Endothelial cell of umbilical vein (primary cell): ENCODE data around the gene PRPF31.

ENCODE experiments used
- EZH2 ChIP-seq: IDR thresholded peaks from 2 replicates; pipeline ENCODE4 v1.6.1; 2012; ENCODE audit warnings: borderline replicate concordance, low read depth, mild to moderate bottlenecking, moderate library complexity, low read length, inconsistent platforms; ENCODE audit not compliant: severe bottlenecking
- GATA2 ChIP-seq: IDR thresholded peaks from 2 replicates; pipeline ENCODE4 v1.7.0; 2011; ENCODE audit warnings: low read depth, mild to moderate bottlenecking, moderate library complexity, mixed read lengths, low read length; ENCODE audit not compliant: insufficient read length, insufficient read depth
- MAX ChIP-seq: IDR thresholded peaks from 2 replicates; pipeline ENCODE4 v1.6.1; 2011; ENCODE audit not compliant: insufficient read depth, insufficient read length
- POLR2A ChIP-seq: IDR thresholded peaks from 2 replicates; pipeline ENCODE4 v1.6.1; 2012; ENCODE audit warnings: low read depth, mild to moderate bottlenecking, control low read depth, low read length
- TF ChIP-seq, protein P1 (sequence below), 2 donors: IDR thresholded peaks; 1 replicate in 1 of 2; 2 replicates in 1 of 2; pipeline ENCODE4 v1.5.1; 2011; ENCODE audit warnings: low read length in 2 of 2, mild to moderate bottlenecking in 2 of 2, moderate library complexity in 2 of 2, control low read depth in 1 of 2, inconsistent platforms in 1 of 2, low read depth in 1 of 2; ENCODE audit not compliant: insufficient read depth in 1 of 2; ENCODE audit errors: extremely low read depth in 1 of 2

DNA sequence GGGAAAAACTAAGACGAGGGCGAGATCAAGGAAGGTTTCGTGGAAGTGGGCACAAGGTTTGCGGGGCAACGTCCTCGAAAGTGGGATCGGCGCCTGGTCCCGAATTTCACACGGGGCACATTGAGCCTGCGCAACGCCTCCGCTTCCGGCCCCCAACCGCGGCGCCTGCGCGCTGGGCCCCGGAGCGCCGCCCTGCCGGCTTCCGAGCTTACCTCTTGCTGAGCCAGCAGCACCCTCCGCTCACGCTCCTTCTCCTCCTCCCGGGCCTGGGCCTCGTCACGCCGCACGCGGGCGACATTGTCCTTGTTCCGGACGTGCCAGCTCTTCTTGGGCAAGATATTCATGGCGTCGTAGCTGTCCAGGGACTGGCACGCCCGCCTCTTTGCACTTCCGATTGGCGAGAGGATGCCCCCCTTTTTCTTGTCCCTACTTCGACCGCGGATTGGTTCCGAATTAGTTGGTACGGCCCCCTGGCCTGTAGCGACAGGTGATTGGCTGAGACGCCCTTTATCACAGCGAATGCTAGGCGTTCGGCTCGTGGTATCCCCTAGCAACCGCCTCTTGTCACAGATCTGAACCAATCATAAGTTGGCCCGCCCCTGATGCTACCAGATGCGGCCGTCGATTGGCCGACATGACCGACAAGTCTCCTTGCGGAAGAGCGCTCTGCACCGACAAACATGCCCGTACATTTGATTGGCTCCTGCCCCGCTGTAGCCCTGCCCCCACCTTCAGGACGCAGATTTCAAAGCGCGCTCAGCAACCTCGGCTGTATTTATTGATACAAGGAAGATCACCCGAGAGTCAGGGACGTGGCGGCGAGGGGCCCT is 44.0 kb downstream of the PRPF31 start, which contains the start of gene LENG1:
- TF ChIP-seq, protein P1, sequence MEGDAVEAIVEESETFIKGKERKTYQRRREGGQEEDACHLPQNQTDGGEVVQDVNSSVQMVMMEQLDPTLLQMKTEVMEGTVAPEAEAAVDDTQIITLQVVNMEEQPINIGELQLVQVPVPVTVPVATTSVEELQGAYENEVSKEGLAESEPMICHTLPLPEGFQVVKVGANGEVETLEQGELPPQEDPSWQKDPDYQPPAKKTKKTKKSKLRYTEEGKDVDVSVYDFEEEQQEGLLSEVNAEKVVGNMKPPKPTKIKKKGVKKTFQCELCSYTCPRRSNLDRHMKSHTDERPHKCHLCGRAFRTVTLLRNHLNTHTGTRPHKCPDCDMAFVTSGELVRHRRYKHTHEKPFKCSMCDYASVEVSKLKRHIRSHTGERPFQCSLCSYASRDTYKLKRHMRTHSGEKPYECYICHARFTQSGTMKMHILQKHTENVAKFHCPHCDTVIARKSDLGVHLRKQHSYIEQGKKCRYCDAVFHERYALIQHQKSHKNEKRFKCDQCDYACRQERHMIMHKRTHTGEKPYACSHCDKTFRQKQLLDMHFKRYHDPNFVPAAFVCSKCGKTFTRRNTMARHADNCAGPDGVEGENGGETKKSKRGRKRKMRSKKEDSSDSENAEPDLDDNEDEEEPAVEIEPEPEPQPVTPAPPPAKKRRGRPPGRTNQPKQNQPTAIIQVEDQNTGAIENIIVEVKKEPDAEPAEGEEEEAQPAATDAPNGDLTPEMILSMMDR (IDR thresholded peaks at IDR 0.05; ENCODE audit: extremely low read depth in 1 of 2, insufficient read depth in 1 of 2, low read depth in 1 of 2, low read length in 2 of 2) = peak; percentile 24 to 29
- TF ChIP-seq GATA2 (no peak), MAX (no peak), EZH2 (no peak), POLR2A (peak; percentile 83)
